H1 (cell line): ENCODE measurements around the gene TLE4. TPM values are rescaled to one million over a fixed set of nuclear protein-coding genes. Genes with fewer than 3 reads are reported as not detected.

ENCODE experiments used
- CTCF ChIA-PET: fragments of 300-600 bp; sonication (Branson Sonifier 250); formaldehyde crosslinking; loops from one replicate; lab custom pipeline; 2021; ENCODE audit not compliant: partially characterized antibody; lab: Charles Lee
- POLR2A ChIA-PET: fragments of 300-600 bp; sonication (Branson Sonifier 250); formaldehyde crosslinking; loops from one replicate; lab custom pipeline; 2021; ENCODE audit warnings: inconsistent platforms; ENCODE audit not compliant: partially characterized antibody; lab: Charles Lee
- DNase-seq, 2 experiments: peaks; one replicate each; pipeline versions ENCODE4 v3.0.0 to v3.0.0-alpha.2; 2010 to 2022; ENCODE audit warnings: low spot score in 2 of 2, low read depth in 1 of 2, mixed read lengths in 1 of 2
- FAIRE-seq: peaks from 2 replicates; lab custom pipeline; 2011; peaks lifted over from hg19 to GRCh38; lab: Jason Lieb, UNC
- H2AFZ ChIP-seq: 2 replicates; pipeline ENCODE4 v1.8.1; 2012; ENCODE audit warnings: low read length, inconsistent platforms
- H2AK5ac ChIP-seq: 2 replicates; pipeline ENCODE4 v1.6.1; 2013; ENCODE audit warnings: low read depth, low read length
- H2BK120ac ChIP-seq: replicated peaks from 2 replicates; pipeline ENCODE3; 2013; ENCODE audit warnings: low read depth, low read length, inconsistent platforms
- H2BK12ac ChIP-seq: 2 replicates; pipeline ENCODE4 v1.6.1; 2013; ENCODE audit warnings: low read depth, low read length
- H2BK15ac ChIP-seq: 2 replicates; pipeline ENCODE4 v1.6.1; 2013; ENCODE audit warnings: low read length
- H2BK20ac ChIP-seq: 2 replicates; pipeline ENCODE4 v1.6.1; 2013; ENCODE audit warnings: low read length
- H2BK5ac ChIP-seq: 2 replicates; pipeline ENCODE4 v1.6.1; 2013; ENCODE audit warnings: low read depth, low read length
- H3K14ac ChIP-seq: 2 replicates; pipeline ENCODE4 v1.6.1; 2013; ENCODE audit warnings: inconsistent platforms; ENCODE audit not compliant: insufficient read length
- H3K18ac ChIP-seq: 2 replicates; pipeline ENCODE4 v1.6.1; 2013; ENCODE audit warnings: low read length; ENCODE audit errors: extremely low read depth
- H3K23ac ChIP-seq: 2 replicates; pipeline ENCODE4 v1.6.1; 2013; ENCODE audit warnings: inconsistent platforms; ENCODE audit not compliant: insufficient read length
- H3K23me2 ChIP-seq: 2 replicates; pipeline ENCODE4 v1.6.1; 2013; ENCODE audit warnings: low read depth, low read length
- H3K27ac ChIP-seq: 2 replicates; pipeline ENCODE4 v1.6.1; 2011; ENCODE audit warnings: low read depth, low read length, inconsistent platforms
- H3K27me3 ChIP-seq, 4 experiments: replicated peaks in 1 of 4; 1 replicate in 1 of 4; 2 replicates in 3 of 4; pipeline versions ENCODE4 v1.6.1 to v1.8.1; 2011 to 2013; ENCODE audit warnings: low read length in 3 of 4, mild to moderate bottlenecking in 3 of 4, inconsistent platforms in 2 of 4, mixed read lengths in 2 of 4, moderate library complexity in 1 of 4; ENCODE audit not compliant: control insufficient read depth in 3 of 4, insufficient read depth in 3 of 4; ENCODE audit errors: extremely low read depth in 1 of 4
- H3K36me3 ChIP-seq, 4 experiments: 2 replicates each; pipeline versions ENCODE4 v1.6.1 to v1.8.1; 2011 to 2013; ENCODE audit warnings: mild to moderate bottlenecking in 4 of 4, low read length in 3 of 4, moderate library complexity in 2 of 4, control low read depth in 1 of 4, inconsistent platforms in 1 of 4; ENCODE audit not compliant: insufficient read depth in 4 of 4, control insufficient read depth in 2 of 4
- H3K4ac ChIP-seq: replicated peaks from 2 replicates; pipeline ENCODE3; 2013; ENCODE audit warnings: low read length, low read depth, mixed read lengths, inconsistent platforms; ENCODE audit not compliant: insufficient read length
- H3K4me1 ChIP-seq, 4 experiments: replicated peaks in 1 of 4; 1 replicate in 1 of 4; 2 replicates in 3 of 4; pipeline versions ENCODE4 v1.6.1 to v1.8.1; 2011 to 2013; ENCODE audit warnings: low read length in 3 of 4, inconsistent platforms in 2 of 4, mixed read lengths in 1 of 4; ENCODE audit not compliant: insufficient read depth in 4 of 4, control insufficient read depth in 3 of 4
- H3K4me2 ChIP-seq, 2 experiments: 2 replicates each; pipeline versions ENCODE4 v1.6.1 to v1.8.1; 2011 to 2013; ENCODE audit warnings: low read depth in 2 of 2, low read length in 2 of 2, control low read depth in 1 of 2, inconsistent platforms in 1 of 2, mild to moderate bottlenecking in 1 of 2; ENCODE audit not compliant: insufficient read depth in 1 of 2
- H3K4me3 ChIP-seq, 4 experiments: fragments of 200-600, 300-600 bp in 1 of 4; sonication (generic), shearing (Covaris generic), sonication (Bioruptor Twin) in 1 of 4; 2 replicates each; pipeline versions ENCODE4 v1.5.1 to v1.8.1; 2011 to 2016; ENCODE audit warnings: low read length in 4 of 4, low read depth in 3 of 4, control low read depth in 2 of 4, inconsistent platforms in 2 of 4, mild to moderate bottlenecking in 2 of 4, mixed read lengths in 1 of 4, moderate library complexity in 1 of 4; ENCODE audit not compliant: insufficient read depth in 2 of 4; ENCODE audit errors: extremely low read depth in 1 of 4
- H3K56ac ChIP-seq: replicated peaks from 2 replicates; pipeline ENCODE3; 2013; ENCODE audit warnings: low read depth, mild to moderate bottlenecking, mixed read lengths, low read length, inconsistent platforms; ENCODE audit not compliant: insufficient read length
- H3K79me1 ChIP-seq: 2 replicates; pipeline ENCODE4 v1.6.1; 2013; ENCODE audit warnings: low read depth, low read length, control low read depth
- H3K79me2 ChIP-seq, 2 experiments: 2 replicates each; pipeline versions ENCODE4 v1.6.1 to v1.8.1; 2012 to 2013; ENCODE audit warnings: low read length in 2 of 2, mild to moderate bottlenecking in 2 of 2, inconsistent platforms in 1 of 2; ENCODE audit not compliant: insufficient read depth in 2 of 2, control insufficient read depth in 1 of 2
- H3K9ac ChIP-seq, 4 experiments: replicated peaks in 1 of 4; 1 replicate in 1 of 4; 2 replicates in 3 of 4; pipeline versions ENCODE4 v1.6.1 to v1.8.1; 2011 to 2013; ENCODE audit warnings: low read depth in 3 of 4, low read length in 3 of 4, control low read depth in 2 of 4, mild to moderate bottlenecking in 2 of 4, moderate library complexity in 2 of 4, inconsistent platforms in 1 of 4; ENCODE audit errors: extremely low read depth in 1 of 4
- H3K9me3 ChIP-seq, 2 experiments: 2 replicates each; pipeline versions ENCODE4 v1.6.1 to v1.8.1; 2012 to 2013; ENCODE audit warnings: mild to moderate bottlenecking in 2 of 2, moderate library complexity in 2 of 2, control low read depth in 1 of 2, inconsistent platforms in 1 of 2, low read depth in 1 of 2, low read length in 1 of 2, mixed read lengths in 1 of 2; ENCODE audit not compliant: insufficient read depth in 2 of 2
- H4K20me1 ChIP-seq, 2 experiments: replicated peaks in 1 of 2; 2 replicates each; pipeline versions ENCODE3 to v1.8.1; 2011 to 2013; ENCODE audit warnings: inconsistent platforms in 2 of 2, low read length in 2 of 2, mild to moderate bottlenecking in 1 of 2; ENCODE audit not compliant: insufficient read depth in 2 of 2, control insufficient read depth in 1 of 2
- H4K5ac ChIP-seq: 2 replicates; pipeline ENCODE4 v1.6.1; 2013; ENCODE audit warnings: low read length, low read depth, mixed read lengths, inconsistent platforms; ENCODE audit not compliant: insufficient read length
- H4K8ac ChIP-seq: 2 replicates; pipeline ENCODE4 v1.8.0; 2013; ENCODE audit warnings: mild to moderate bottlenecking, moderate library complexity, low read length, inconsistent platforms; ENCODE audit not compliant: insufficient read depth; ENCODE audit errors: extremely low read depth
- H4K91ac ChIP-seq: replicated peaks from 2 replicates; pipeline ENCODE3; 2013; ENCODE audit warnings: low read length, mixed read lengths, inconsistent platforms; ENCODE audit not compliant: insufficient read length
- ASH2L ChIP-seq: fragments of 200-600, 300-600 bp; sonication (generic); IDR thresholded peaks from one replicate; pipeline ENCODE4 v1.7.1; 2017; ENCODE audit warnings: low read length
- BRCA1 ChIP-seq: IDR thresholded peaks from 2 replicates; pipeline ENCODE4 v1.6.1; 2012; ENCODE audit warnings: low read depth, low read length, improper control_type of control experiment
- CBX5 ChIP-seq: fragments of 300-800, 300-1000 bp; sonication (generic); IDR thresholded peaks from 2 replicates; pipeline ENCODE4 v1.7.1; 2016; ENCODE audit warnings: antibody characterized with exemption, low read length, low read depth
- CHD1 ChIP-seq: IDR thresholded peaks from 2 replicates; pipeline ENCODE4 v1.6.1; 2012; ENCODE audit warnings: low read depth, low read length, improper control_type of control experiment
- EGR1 ChIP-seq: IDR thresholded peaks from 2 replicates; pipeline ENCODE4 v1.6.1; 2011; ENCODE audit warnings: low read depth, low read length, borderline replicate concordance
- FOSL1 ChIP-seq: IDR thresholded peaks from 2 replicates; pipeline ENCODE4 v1.6.1; 2011; ENCODE audit warnings: mild to moderate bottlenecking, low read depth, low read length, moderate library complexity; ENCODE audit not compliant: insufficient read depth
- GTF2F1 ChIP-seq: IDR thresholded peaks from 2 replicates; pipeline ENCODE4 v1.6.1; 2012; ENCODE audit warnings: low read depth, low read length, improper control_type of control experiment, borderline replicate concordance
- KDM5A ChIP-seq: fragments of 200-600 bp; IDR thresholded peaks from 2 replicates; pipeline ENCODE4 v1.7.1; 2012; ENCODE audit warnings: mild to moderate bottlenecking, low read length, inconsistent platforms, mixed read lengths
- POLR2AphosphoS5 ChIP-seq: IDR thresholded peaks from 2 replicates; pipeline ENCODE4 v1.6.1; 2011; ENCODE audit warnings: low read depth, low read length
- SAP30 ChIP-seq: fragments of 300-600 bp; sonication (generic); IDR thresholded peaks from 2 replicates; pipeline ENCODE4 v1.7.1; 2012; ENCODE audit warnings: low read length, moderate library complexity, mild to moderate bottlenecking, inconsistent platforms; ENCODE audit not compliant: insufficient read depth, insufficient replicate concordance
- SRF ChIP-seq: IDR thresholded peaks from 2 replicates; pipeline ENCODE4 v1.6.1; 2011; ENCODE audit warnings: mild to moderate bottlenecking, low read depth, low read length, moderate library complexity
- YY1 ChIP-seq: IDR thresholded peaks from 2 replicates; pipeline ENCODE4 v1.6.1; 2011; ENCODE audit warnings: low read depth, mild to moderate bottlenecking, low read length
- ZNF274 ChIP-seq: IDR thresholded peaks from 2 replicates; pipeline ENCODE4 v1.7.0; 2012; ENCODE audit warnings: low read length, borderline replicate concordance; ENCODE audit errors: extremely low read depth
- WGBS, 2 experiments: shearing (Covaris generic) in 1 of 2; methylation state at CpG; one replicate each; pipeline versions ENCODE4 v1.1.6 to v1.1.7; 2013 to 2015; ENCODE audit warnings: low lambda C conversion rate in 2 of 2, mixed read lengths in 2 of 2, inconsistent platforms in 1 of 2, low coverage in 1 of 2, missing lambda C conversion rate in 1 of 2; ENCODE audit not compliant: insufficient replicate concordance in 2 of 2, insufficient coverage in 1 of 2, insufficient read length in 1 of 2; ENCODE audit errors: extremely low coverage in 1 of 2, missing lambda C conversion rate in 1 of 2; 5-methylcytosine and 5-hydroxymethylcytosine counted together
- polyA plus RNA-seq, 7 experiments: library from polyadenylated mRNA; depleted of rRNA in 3 of 7; stranded (reverse) in 5 of 7; unstranded in 2 of 7; fragments of >200 nt in 5 of 7; fragments of 200-250 nt in 2 of 7; gene quantifications; 1 replicate in 5 of 7; 2 replicates in 1 of 7; 4 replicates in 1 of 7; pipeline versions ENCODE4 v1.2.1 to v1.2.3, GENCODE V29; 2011 to 2013; ENCODE audit warnings: missing spikeins in 2 of 7, mixed read lengths in 2 of 7
- total RNA-seq: library from RNA; stranded (reverse); fragmentation: NEBNext Ultra II Directional; extraction: Animal tissue kit (Norgen Biotek cat#: 25700); gene quantifications from 2 replicates; pipeline ENCODE4 v1.2.1, GENCODE V29; 2021
- TF ChIP-seq, protein P1 (sequence below): IDR thresholded peaks from 2 replicates; pipeline ENCODE4 v1.6.1; 2011; ENCODE audit warnings: low read length, improper control_type of control experiment

TLE4 gene
- total and polyA plus RNA-seq, 2 of the 8 experiments (the other 6 are each of a cell fraction or from before 2014, with no cell fraction given) = 32.4 to 36.9 TPM

DNA sequence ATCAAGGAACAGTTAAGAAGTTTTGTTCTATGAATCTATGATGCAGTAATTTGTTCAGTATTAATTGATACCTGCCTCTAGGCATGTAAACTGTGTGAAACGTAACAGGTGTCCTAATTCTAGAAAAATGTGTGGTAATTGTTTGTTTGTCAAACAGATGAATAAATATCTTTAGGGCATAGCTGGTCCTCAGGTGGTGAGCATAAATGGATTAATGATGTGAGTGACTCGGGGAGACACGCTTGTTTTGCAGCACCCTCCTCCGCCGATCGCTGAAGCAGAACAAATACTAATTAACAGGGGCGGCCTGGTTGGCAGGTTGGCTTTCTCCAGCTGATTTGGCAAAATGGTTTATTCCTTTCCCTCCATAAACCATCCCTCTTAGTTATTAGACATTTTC lies 88.8 kb downstream of the TLE4 start:
- ChIA-PET POLR2A (interaction anchor here (1.0 kb wide), 1 partner anchor 89 kb away, joined by 3 read pairs; the partner anchor contains the start of gene TLE4), CTCF (no interaction called here)
- no peak overlapping the region for H2AFZ ChIP-seq
- H4K20me1 ChIP-seq = no peaks in the 10 kb centered on the region
- H4K5ac ChIP-seq = no peak overlapping the region
- H3K27ac ChIP-seq = no peak overlapping the region
- no peak overlapping the region for H4K8ac ChIP-seq
- no peak overlapping the region for H3K14ac ChIP-seq
- no peak for FAIRE-seq
- no peak overlapping the region for H4K91ac ChIP-seq
- H3K9ac ChIP-seq = no peak overlapping the region
- no peak overlapping the region for H2BK15ac ChIP-seq
- no peak overlapping the region for H2BK5ac ChIP-seq
- DNase-seq = no peak
- no peak overlapping the region for H2AK5ac ChIP-seq
- no peak overlapping the region for H2BK20ac ChIP-seq
- no peak overlapping the region for H3K23ac ChIP-seq
- no peak overlapping the region for H3K56ac ChIP-seq
- 0 out of 4 replicates have a peak, but pooled peaks cover 0 to 3% of the 10 kb centered on the region in 2 experiments for H3K79me2 ChIP-seq
- no peak overlapping the region for H2BK12ac ChIP-seq
- H3K4me3 ChIP-seq = no peak overlapping the region
- H3K79me1 ChIP-seq = no peaks in the 10 kb centered on the region
- H3K4me1 ChIP-seq = peaks cover 9 to 30% (median 16%) of the 10 kb centered on the region in 4 experiments
- no peak overlapping the region for H3K4ac ChIP-seq
- H3K4me2 ChIP-seq = no peak overlapping the region
- WGBS, 2 experiments = 91% methylated on average over 7 of the region's 7 CpGs; no CpG with 5 or more reads in 1 of the 2 experiments
- no peaks in the 10 kb centered on the region; a peak in 1 of 8 replicates for H3K36me3 ChIP-seq
- no peak overlapping the region for H2BK120ac ChIP-seq
- H3K18ac ChIP-seq = no peak overlapping the region
- no peaks in the 10 kb centered on the region for H3K9me3 ChIP-seq
- H3K27me3 ChIP-seq = no peaks in the 10 kb centered on the region
- no peaks in the 10 kb centered on the region for H3K23me2 ChIP-seq
- TF ChIP-seq POLR2AphosphoS5 = no peak
- TF ChIP-seq CHD1 = no peak
- no peak for TF ChIP-seq BRCA1
- no peak for TF ChIP-seq GTF2F1
- TF ChIP-seq KDM5A = no peak
- no peak for TF ChIP-seq CBX5
- no peak for TF ChIP-seq SAP30
- no peak for TF ChIP-seq YY1
- TF ChIP-seq, protein P1, sequence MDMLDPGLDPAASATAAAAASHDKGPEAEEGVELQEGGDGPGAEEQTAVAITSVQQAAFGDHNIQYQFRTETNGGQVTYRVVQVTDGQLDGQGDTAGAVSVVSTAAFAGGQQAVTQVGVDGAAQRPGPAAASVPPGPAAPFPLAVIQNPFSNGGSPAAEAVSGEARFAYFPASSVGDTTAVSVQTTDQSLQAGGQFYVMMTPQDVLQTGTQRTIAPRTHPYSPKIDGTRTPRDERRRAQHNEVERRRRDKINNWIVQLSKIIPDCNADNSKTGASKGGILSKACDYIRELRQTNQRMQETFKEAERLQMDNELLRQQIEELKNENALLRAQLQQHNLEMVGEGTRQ = no peak
- no peak for TF ChIP-seq ASH2L
- no peak for TF ChIP-seq FOSL1
- TF ChIP-seq SRF = no peak
- TF ChIP-seq ZNF274 = no peak
- no peak for TF ChIP-seq EGR1
